HepG2 (cell line): ENCODE data around the gene CACNG7. TPM values are rescaled to one million over a fixed set of nuclear protein-coding genes. Genes with fewer than 3 reads are reported as not detected.

Source experiments
- ATF2 ChIP-seq: sonication (generic); formaldehyde crosslinking; IDR thresholded peaks from 2 replicates; pipeline ENCODE4 v1.4.0; 2020; ENCODE audit warnings: missing genetic modification reagents
- BCL6 ChIP-seq: IDR thresholded peaks from 2 replicates; pipeline ENCODE4 v1.6.1; 2016; ENCODE audit warnings: missing genetic modification reagents, missing compliant biosample characterization
- DMAP1 ChIP-seq: IDR thresholded peaks from 2 replicates; pipeline ENCODE4 v1.6.1; 2016
- ELF1 ChIP-seq: sonication (generic); formaldehyde crosslinking; IDR thresholded peaks from 2 replicates; pipeline ENCODE4 v1.4.0; 2020; ENCODE audit warnings: missing genetic modification reagents
- ESRRA ChIP-seq: sonication (generic); formaldehyde crosslinking; IDR thresholded peaks from 2 replicates; pipeline ENCODE4 v1.5.1; 2020; ENCODE audit warnings: mild to moderate bottlenecking, low read depth, missing genetic modification reagents
- NFYB ChIP-seq: sonication (generic); formaldehyde crosslinking; IDR thresholded peaks from 2 replicates; pipeline ENCODE4 v1.4.0; 2020; ENCODE audit warnings: missing genetic modification reagents
- RXRB ChIP-seq: IDR thresholded peaks from 2 replicates; pipeline ENCODE4 v1.6.1; 2016; ENCODE audit warnings: borderline replicate concordance, missing genetic modification reagents, missing compliant biosample characterization
- SMYD3 ChIP-seq: sonication (generic); formaldehyde crosslinking; IDR thresholded peaks from 2 replicates; pipeline ENCODE4 v1.8.1; 2023; ENCODE audit warnings: mild to moderate bottlenecking, missing genetic modification reagents
- SP1 ChIP-seq, 2 experiments: fragments of 450-650 bp in 1 of 2; sonication (generic) in 1 of 2; formaldehyde crosslinking in 1 of 2; IDR thresholded peaks; 2 replicates each; pipeline versions ENCODE4 v1.4.0 to v1.6.1; 2016 to 2020; ENCODE audit warnings: missing genetic modification reagents in 1 of 2
- ZMAT3 ChIP-seq: sonication (generic); formaldehyde crosslinking; conservative IDR thresholded peaks from 2 replicates; pipeline ENCODE4 v1.7.0; 2021; ENCODE audit warnings: missing genetic modification reagents
- ZNF547 ChIP-seq: sonication (generic); formaldehyde crosslinking; IDR thresholded peaks from 2 replicates; pipeline ENCODE4 v1.5.1; 2020; ENCODE audit warnings: mild to moderate bottlenecking, missing genetic modification reagents
- ZNF768 ChIP-seq: sonication (generic); formaldehyde crosslinking; IDR thresholded peaks from 2 replicates; pipeline ENCODE4 v1.4.0; 2020; ENCODE audit warnings: missing genetic modification reagents
- ZSCAN25 ChIP-seq: sonication (generic); formaldehyde crosslinking; IDR thresholded peaks from 2 replicates; pipeline ENCODE4 v1.8.0; 2022; ENCODE audit warnings: mild to moderate bottlenecking, missing genetic modification reagents
- polyA plus RNA-seq, 8 experiments: library from polyadenylated mRNA; depleted of rRNA in 3 of 8; stranded (reverse) in 7 of 8; unstranded in 1 of 8; fragments of >200 nt; fragmentation: Illumina TruSeq in 4 of 8; extraction: Trizol in 4 of 8; gene quantifications; 2 replicates each; pipeline versions ENCODE4 v1.2.1 to v1.2.3, GENCODE V29; 2011 to 2016; ENCODE audit warnings: low read depth in 4 of 8, missing spikeins in 1 of 8, mixed read lengths in 1 of 8; ENCODE audit not compliant: insufficient read depth in 1 of 8
- total RNA-seq, 5 experiments: library from RNA; depleted of rRNA; stranded (reverse); fragments of >200 nt; fragmentation: Illumina TruSeq; extraction: Trizol; gene quantifications; 2 replicates each; pipeline ENCODE4 v1.2.3, GENCODE V29; 2016; ENCODE audit warnings: low read depth in 1 of 5
- TF ChIP-seq, protein P1 (sequence below): sonication (generic); formaldehyde crosslinking; IDR thresholded peaks from 2 replicates; pipeline ENCODE4 v1.4.0; 2020; ENCODE audit warnings: missing genetic modification reagents, mild to moderate bottlenecking, borderline replicate concordance
- TF ChIP-seq, protein P2 (sequence below): sonication (generic); formaldehyde crosslinking; IDR thresholded peaks from 2 replicates; pipeline ENCODE4 v1.5.1; 2020; ENCODE audit warnings: mild to moderate bottlenecking, missing genetic modification reagents, moderate library complexity
- TF ChIP-seq, protein P3 (sequence below): sonication (generic); formaldehyde crosslinking; IDR thresholded peaks from 2 replicates; pipeline ENCODE4 v1.8.0; 2022; ENCODE audit warnings: low read depth, missing genetic modification reagents
- TF ChIP-seq, protein P4 (sequence below): sonication (generic); formaldehyde crosslinking; IDR thresholded peaks from 2 replicates; pipeline ENCODE4 v1.4.0; 2020; ENCODE audit warnings: missing genetic modification reagents, mild to moderate bottlenecking, borderline replicate concordance

Gene CACNG7
- total and polyA plus RNA-seq, 2 of the 13 experiments (the other 11 are each of a cell fraction or from before 2014, with no cell fraction given): not detected

DNA sequence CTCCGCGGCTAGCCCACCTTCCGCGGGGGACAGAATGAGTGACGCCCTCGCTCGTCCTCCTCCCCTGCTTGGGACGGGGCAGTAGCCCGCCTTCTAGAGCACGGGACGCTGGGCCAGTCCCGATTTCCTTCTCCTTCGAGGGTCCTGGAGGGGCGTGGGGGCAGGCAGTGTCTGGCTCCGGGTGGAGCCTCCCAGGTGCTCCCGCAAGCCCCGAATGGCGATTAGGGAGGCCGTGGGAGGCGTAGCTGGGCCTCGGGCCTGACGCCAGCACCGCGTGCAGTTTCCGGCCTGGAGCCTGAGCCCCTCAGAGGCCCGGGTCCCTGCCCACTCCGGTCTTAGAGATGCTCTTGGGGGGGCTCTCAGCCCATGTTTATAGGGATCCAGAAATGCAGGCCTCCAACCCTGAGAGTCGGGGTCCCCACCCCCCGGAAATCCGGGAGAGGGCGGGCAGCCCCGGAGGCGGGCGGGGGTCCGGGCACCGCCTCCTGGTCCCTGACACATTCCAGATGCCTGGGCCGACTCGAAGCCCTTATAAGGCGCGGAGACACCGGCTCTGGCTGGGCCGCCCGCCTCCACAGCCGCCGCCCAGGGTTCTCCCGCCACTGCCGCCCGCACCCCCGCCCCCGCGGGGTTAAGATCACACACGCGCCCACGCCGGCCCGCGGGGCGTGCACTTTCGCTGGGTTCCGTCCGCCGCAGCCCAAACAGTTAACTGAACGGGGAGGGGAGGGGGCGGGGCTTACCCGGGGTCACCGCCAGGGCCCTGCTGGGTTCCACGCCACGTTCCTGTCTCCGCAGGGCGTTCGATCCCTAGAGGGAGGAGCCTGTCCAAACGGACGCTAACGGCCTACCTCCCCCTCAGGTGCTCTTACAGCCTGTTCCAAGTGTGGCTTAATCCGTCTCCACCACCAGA is 39.9 kb upstream of the CACNG7 start (continued):
- TF ChIP-seq, protein P1, sequence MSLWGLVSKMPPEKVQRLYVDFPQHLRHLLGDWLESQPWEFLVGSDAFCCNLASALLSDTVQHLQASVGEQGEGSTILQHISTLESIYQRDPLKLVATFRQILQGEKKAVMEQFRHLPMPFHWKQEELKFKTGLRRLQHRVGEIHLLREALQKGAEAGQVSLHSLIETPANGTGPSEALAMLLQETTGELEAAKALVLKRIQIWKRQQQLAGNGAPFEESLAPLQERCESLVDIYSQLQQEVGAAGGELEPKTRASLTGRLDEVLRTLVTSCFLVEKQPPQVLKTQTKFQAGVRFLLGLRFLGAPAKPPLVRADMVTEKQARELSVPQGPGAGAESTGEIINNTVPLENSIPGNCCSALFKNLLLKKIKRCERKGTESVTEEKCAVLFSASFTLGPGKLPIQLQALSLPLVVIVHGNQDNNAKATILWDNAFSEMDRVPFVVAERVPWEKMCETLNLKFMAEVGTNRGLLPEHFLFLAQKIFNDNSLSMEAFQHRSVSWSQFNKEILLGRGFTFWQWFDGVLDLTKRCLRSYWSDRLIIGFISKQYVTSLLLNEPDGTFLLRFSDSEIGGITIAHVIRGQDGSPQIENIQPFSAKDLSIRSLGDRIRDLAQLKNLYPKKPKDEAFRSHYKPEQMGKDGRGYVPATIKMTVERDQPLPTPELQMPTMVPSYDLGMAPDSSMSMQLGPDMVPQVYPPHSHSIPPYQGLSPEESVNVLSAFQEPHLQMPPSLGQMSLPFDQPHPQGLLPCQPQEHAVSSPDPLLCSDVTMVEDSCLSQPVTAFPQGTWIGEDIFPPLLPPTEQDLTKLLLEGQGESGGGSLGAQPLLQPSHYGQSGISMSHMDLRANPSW (CRISPR knock-in tag): no peak
- TF ChIP-seq SP1 (IDR thresholded peaks at IDR 0.05) (no peak), SP1 (CRISPR knock-in tag; IDR thresholded peaks at IDR 0.05) (peak; percentile 73), BCL6 (CRISPR knock-in tag) (no peak; the same call in 1 of the 2 replicates), ZMAT3 (CRISPR knock-in tag) (peak; percentile 26; the same call in 1 of the 2 replicates), ZSCAN25 (peak; percentile 89), RXRB (CRISPR knock-in tag) (peak; percentile 38; the same call in 1 of the 2 replicates), SMYD3 (0 out of 2 replicates have a peak, but pooled peaks have one; percentile 55), DMAP1 (CRISPR knock-in tag) (peak; percentile 40; the same call in 1 of the 2 replicates), ZNF547 (CRISPR knock-in tag) (peak; percentile 67; the same call in 1 of the 2 replicates), ATF2 (CRISPR knock-in tag) (0 out of 2 replicates have a peak, but pooled peaks have one; percentile 22), NFYB (CRISPR knock-in tag) (peak; percentile 23; the same call in 1 of the 2 replicates), ESRRA (no peak), ZNF768 (CRISPR knock-in tag) (0 out of 2 replicates have a peak, but pooled peaks have one; percentile 10), ELF1 (CRISPR knock-in tag) (0 out of 2 replicates have a peak, but pooled peaks have one; percentile 29)
- TF ChIP-seq, protein P2, sequence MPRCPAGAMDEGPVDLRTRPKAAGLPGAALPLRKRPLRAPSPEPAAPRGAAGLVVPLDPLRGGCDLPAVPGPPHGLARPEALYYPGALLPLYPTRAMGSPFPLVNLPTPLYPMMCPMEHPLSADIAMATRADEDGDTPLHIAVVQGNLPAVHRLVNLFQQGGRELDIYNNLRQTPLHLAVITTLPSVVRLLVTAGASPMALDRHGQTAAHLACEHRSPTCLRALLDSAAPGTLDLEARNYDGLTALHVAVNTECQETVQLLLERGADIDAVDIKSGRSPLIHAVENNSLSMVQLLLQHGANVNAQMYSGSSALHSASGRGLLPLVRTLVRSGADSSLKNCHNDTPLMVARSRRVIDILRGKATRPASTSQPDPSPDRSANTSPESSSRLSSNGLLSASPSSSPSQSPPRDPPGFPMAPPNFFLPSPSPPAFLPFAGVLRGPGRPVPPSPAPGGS (CRISPR knock-in tag): 0 out of 2 replicates have a peak, but pooled peaks have one; percentile 18
- TF ChIP-seq, protein P3, sequence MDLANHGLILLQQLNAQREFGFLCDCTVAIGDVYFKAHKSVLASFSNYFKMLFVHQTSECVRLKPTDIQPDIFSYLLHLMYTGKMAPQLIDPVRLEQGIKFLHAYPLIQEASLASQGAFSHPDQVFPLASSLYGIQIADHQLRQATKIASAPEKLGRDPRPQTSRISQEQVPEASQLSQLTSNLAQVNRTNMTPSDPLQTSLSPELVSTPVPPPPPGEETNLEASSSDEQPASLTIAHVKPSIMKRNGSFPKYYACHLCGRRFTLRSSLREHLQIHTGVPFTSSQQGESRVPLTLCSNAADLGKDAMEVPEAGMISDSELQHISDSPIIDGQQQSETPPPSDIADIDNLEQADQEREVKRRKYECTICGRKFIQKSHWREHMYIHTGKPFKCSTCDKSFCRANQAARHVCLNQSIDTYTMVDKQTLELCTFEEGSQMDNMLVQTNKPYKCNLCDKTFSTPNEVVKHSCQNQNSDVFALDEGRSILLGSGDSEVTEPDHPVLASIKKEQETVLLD (CRISPR knock-in tag): peak; percentile 49; the same call in 1 of the 2 replicates
- TF ChIP-seq, protein P4, sequence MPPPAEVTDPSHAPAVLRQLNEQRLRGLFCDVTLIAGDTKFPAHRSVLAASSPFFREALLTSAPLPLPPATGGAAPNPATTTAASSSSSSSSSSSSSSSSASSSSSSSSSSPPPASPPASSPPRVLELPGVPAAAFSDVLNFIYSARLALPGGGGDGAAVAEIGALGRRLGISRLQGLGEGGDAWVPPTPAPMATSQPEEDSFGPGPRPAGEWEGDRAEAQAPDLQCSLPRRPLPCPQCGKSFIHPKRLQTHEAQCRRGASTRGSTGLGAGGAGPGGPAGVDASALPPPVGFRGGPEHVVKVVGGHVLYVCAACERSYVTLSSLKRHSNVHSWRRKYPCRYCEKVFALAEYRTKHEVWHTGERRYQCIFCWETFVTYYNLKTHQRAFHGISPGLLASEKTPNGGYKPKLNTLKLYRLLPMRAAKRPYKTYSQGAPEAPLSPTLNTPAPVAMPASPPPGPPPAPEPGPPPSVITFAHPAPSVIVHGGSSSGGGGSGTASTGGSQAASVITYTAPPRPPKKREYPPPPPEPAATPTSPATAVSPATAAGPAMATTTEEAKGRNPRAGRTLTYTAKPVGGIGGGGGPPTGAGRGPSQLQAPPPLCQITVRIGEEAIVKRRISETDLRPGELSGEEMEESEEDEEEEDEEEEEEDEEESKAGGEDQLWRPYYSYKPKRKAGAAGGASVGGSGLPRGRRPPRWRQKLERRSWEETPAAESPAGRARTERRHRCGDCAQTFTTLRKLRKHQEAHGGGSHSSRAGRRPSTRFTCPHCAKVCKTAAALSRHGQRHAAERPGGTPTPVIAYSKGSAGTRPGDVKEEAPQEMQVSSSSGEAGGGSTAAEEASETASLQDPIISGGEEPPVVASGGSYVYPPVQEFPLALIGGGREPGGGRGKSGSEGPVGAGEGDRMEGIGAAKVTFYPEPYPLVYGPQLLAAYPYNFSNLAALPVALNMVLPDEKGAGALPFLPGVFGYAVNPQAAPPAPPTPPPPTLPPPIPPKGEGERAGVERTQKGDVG (CRISPR knock-in tag): no peak
